ENCODE results near the gene ZDHHC5.
"Not testable (repeated sequence)": the region's sequence is repeated elsewhere in the genome, so short reads cannot be mapped to it uniquely, and the experiment has no call there.

ZDHHC5 gene

DNA sequence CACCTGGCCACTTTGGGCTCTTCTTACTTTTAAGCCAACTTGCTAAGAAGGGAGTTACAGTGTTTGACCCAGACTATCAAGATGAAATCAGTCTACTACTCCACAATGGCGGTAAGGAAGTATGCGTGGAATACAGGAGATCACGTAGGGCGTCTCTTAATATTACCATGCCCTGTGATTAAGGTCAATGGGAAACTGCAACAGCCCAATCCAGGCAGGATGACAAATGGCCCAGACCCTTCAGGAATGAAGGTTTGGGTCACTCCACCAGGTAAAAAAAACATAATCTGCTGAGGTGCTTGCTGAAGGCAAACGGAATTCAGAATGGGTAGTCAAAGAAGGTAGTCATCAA is 17.2 kb upstream of the ZDHHC5 start:
- H3K4me1 ChIP-seq (ENCODE audit: control insufficient read depth in 2 of 2, insufficient read depth in 2 of 2, low read length in 2 of 2): peaks cover under 1 to 18% of the 10 kb centered on the region in 2 donors
- no peak overlapping the region for H3K27ac ChIP-seq (ENCODE audit: low read depth in 2 of 2, low read length in 2 of 2)
- H3K4me3 ChIP-seq (ENCODE audit: low read length in 2 of 2): no peak overlapping the region
- H3K9ac ChIP-seq (ENCODE audit: low read depth in 1 of 2, low read length in 2 of 2): no peak overlapping the region
- peaks cover 33 to 37% of the 10 kb centered on the region in 2 donors for H3K27me3 ChIP-seq (ENCODE audit: control insufficient read depth in 2 of 2, insufficient read depth in 2 of 2, low read length in 2 of 2)
- H3K9me3 ChIP-seq (ENCODE audit: control insufficient read depth in 2 of 2, low read length in 2 of 2): no peaks in the 10 kb centered on the region
- no peaks in the 10 kb centered on the region for H3K36me3 ChIP-seq (ENCODE audit: control insufficient read depth in 2 of 2, insufficient read depth in 2 of 2, low read length in 2 of 2)

DNA sequence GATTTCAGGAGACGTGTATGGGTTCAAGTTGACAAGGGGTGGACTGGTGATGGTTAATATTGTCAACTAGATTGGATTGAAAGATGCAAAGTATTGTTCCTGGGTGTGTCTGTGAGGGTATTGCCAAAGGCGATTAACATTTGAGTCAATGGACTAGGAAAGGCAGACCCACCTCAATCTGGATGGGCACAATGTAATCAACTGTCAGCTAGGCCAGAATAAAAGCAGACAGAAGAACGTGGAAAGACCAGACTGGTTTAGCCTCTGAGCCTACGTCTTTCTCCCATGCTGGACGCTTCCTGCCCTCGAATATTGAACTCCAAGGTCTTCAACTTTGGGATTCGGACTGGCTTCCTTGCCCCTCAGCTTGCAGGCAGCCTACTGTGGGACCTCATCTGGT is 16.5 kb upstream of the ZDHHC5 start:
- Histone ChIP-seq H3K27me3 (ENCODE audit: control insufficient read depth in 2 of 2, insufficient read depth in 2 of 2, low read length in 2 of 2) (peaks cover 30 to 33% of the 10 kb centered on the region in 2 donors), H3K9me3 (ENCODE audit: control insufficient read depth in 2 of 2, low read length in 2 of 2) (no peaks in the 10 kb centered on the region), H3K9ac (ENCODE audit: low read depth in 1 of 2, low read length in 2 of 2) (no peak overlapping the region), H3K4me1 (ENCODE audit: control insufficient read depth in 2 of 2, insufficient read depth in 2 of 2, low read length in 2 of 2) (peaks cover 2 to 15% of the 10 kb centered on the region in 2 donors), H3K36me3 (ENCODE audit: control insufficient read depth in 2 of 2, insufficient read depth in 2 of 2, low read length in 2 of 2) (no peaks in the 10 kb centered on the region), H3K4me3 (ENCODE audit: low read length in 2 of 2) (no peak overlapping the region), H3K27ac (ENCODE audit: low read depth in 2 of 2, low read length in 2 of 2) (no peak overlapping the region)

GRCh38 chr11:57652230-57652629 is 15.7 kb upstream of the ZDHHC5 start:
- not testable (repeated sequence) for H3K36me3 ChIP-seq (ENCODE audit: control insufficient read depth in 2 of 2, insufficient read depth in 2 of 2, low read length in 2 of 2); H3K9me3 ChIP-seq (ENCODE audit: control insufficient read depth in 2 of 2, low read length in 2 of 2); H3K4me3 ChIP-seq (ENCODE audit: low read length in 2 of 2); H3K27ac ChIP-seq (ENCODE audit: low read depth in 2 of 2, low read length in 2 of 2); H3K9ac ChIP-seq (ENCODE audit: low read depth in 1 of 2, low read length in 2 of 2)
- H3K27me3 ChIP-seq (ENCODE audit: control insufficient read depth in 2 of 2, insufficient read depth in 2 of 2, low read length in 2 of 2): peaks cover 22 to 24% of the 10 kb centered on the region in 2 donors
- peaks cover 8 to 18% of the 10 kb centered on the region in 2 donors for H3K4me1 ChIP-seq (ENCODE audit: control insufficient read depth in 2 of 2, insufficient read depth in 2 of 2, low read length in 2 of 2)

- no peak overlapping the region for H3K4me3 ChIP-seq (ENCODE audit: low read length in 2 of 2)
- peaks cover 18 to 20% of the 10 kb centered on the region in 2 donors for H3K27me3 ChIP-seq (ENCODE audit: control insufficient read depth in 2 of 2, insufficient read depth in 2 of 2, low read length in 2 of 2)
- H3K27ac ChIP-seq (ENCODE audit: low read depth in 2 of 2, low read length in 2 of 2): no peak overlapping the region
- H3K9ac ChIP-seq (ENCODE audit: low read depth in 1 of 2, low read length in 2 of 2): no peak overlapping the region
- H3K9me3 ChIP-seq (ENCODE audit: control insufficient read depth in 2 of 2, low read length in 2 of 2): no peaks in the 10 kb centered on the region
- peaks cover 8 to 18% of the 10 kb centered on the region in 2 donors for H3K4me1 ChIP-seq (ENCODE audit: control insufficient read depth in 2 of 2, insufficient read depth in 2 of 2, low read length in 2 of 2)
- H3K36me3 ChIP-seq (ENCODE audit: control insufficient read depth in 2 of 2, insufficient read depth in 2 of 2, low read length in 2 of 2): no peaks in the 10 kb centered on the region
These were observed 15.3 kb upstream of the ZDHHC5 start for GRCh38 chr11:57652662-57653061.

GRCh38 chr11:57653163-57653562 is 14.8 kb upstream of the ZDHHC5 start:
- Histone ChIP-seq H3K36me3 (ENCODE audit: control insufficient read depth in 2 of 2, insufficient read depth in 2 of 2, low read length in 2 of 2) (no peaks in the 10 kb centered on the region), H3K4me3 (ENCODE audit: low read length in 2 of 2) (no peak overlapping the region), H3K27ac (ENCODE audit: low read depth in 2 of 2, low read length in 2 of 2) (no peak overlapping the region), H3K9ac (ENCODE audit: low read depth in 1 of 2, low read length in 2 of 2) (no peak overlapping the region), H3K9me3 (ENCODE audit: control insufficient read depth in 2 of 2, low read length in 2 of 2) (no peaks in the 10 kb centered on the region), H3K4me1 (ENCODE audit: control insufficient read depth in 2 of 2, insufficient read depth in 2 of 2, low read length in 2 of 2) (peaks cover 11 to 19% of the 10 kb centered on the region in 2 donors), H3K27me3 (ENCODE audit: control insufficient read depth in 2 of 2, insufficient read depth in 2 of 2, low read length in 2 of 2) (peaks cover 13 to 17% of the 10 kb centered on the region in 2 donors)

GRCh38 chr11:57656885-57657193 is 11.1 kb upstream of the ZDHHC5 start:
- Histone ChIP-seq H3K4me3 (ENCODE audit: low read length in 2 of 2) (peak overlapping the region; percentile 94 to 99), H3K4me1 (ENCODE audit: control insufficient read depth in 2 of 2, insufficient read depth in 2 of 2, low read length in 2 of 2) (peaks cover 12 to 14% of the 10 kb centered on the region in 2 donors), H3K27ac (ENCODE audit: low read depth in 2 of 2, low read length in 2 of 2) (peak overlapping the region; percentile 83 to 90), H3K9me3 (ENCODE audit: control insufficient read depth in 2 of 2, low read length in 2 of 2) (no peaks in the 10 kb centered on the region), H3K27me3 (ENCODE audit: control insufficient read depth in 2 of 2, insufficient read depth in 2 of 2, low read length in 2 of 2) (no peaks in the 10 kb centered on the region), H3K36me3 (ENCODE audit: control insufficient read depth in 2 of 2, insufficient read depth in 2 of 2, low read length in 2 of 2) (peaks cover 19 to 24% of the 10 kb centered on the region in 2 donors), H3K9ac (ENCODE audit: low read depth in 1 of 2, low read length in 2 of 2) (peak overlapping the region; percentile 87 to 88)

GRCh38 chr11:57657194-57658022 is 10.5 kb upstream of the ZDHHC5 start, which contains the start of gene CLP1:
TSS of gene CLP1 (plus strand) at chr11:57657762. CDS start at chr11:57659477, 1,715 bp downstream.
- no peaks in the 10 kb centered on the region for H3K9me3 ChIP-seq (ENCODE audit: control insufficient read depth in 2 of 2, low read length in 2 of 2)
- H3K4me1 ChIP-seq (ENCODE audit: control insufficient read depth in 2 of 2, insufficient read depth in 2 of 2, low read length in 2 of 2): peaks cover 12 to 14% of the 10 kb centered on the region in 2 donors
- no peaks in the 10 kb centered on the region for H3K27me3 ChIP-seq (ENCODE audit: control insufficient read depth in 2 of 2, insufficient read depth in 2 of 2, low read length in 2 of 2)
- H3K27ac ChIP-seq (ENCODE audit: low read depth in 2 of 2, low read length in 2 of 2): peak within 1 kb of the TSS; percentile 83 to 90
- peak within 1 kb of the TSS; percentile 94 to 99 for H3K4me3 ChIP-seq (ENCODE audit: low read length in 2 of 2)
- peaks cover 20 to 27% of the 10 kb centered on the region in 2 donors for H3K36me3 ChIP-seq (ENCODE audit: control insufficient read depth in 2 of 2, insufficient read depth in 2 of 2, low read length in 2 of 2)
- peak within 1 kb of the TSS; percentile 87 to 88 for H3K9ac ChIP-seq (ENCODE audit: low read depth in 1 of 2, low read length in 2 of 2)

- H3K4me3 ChIP-seq (ENCODE audit: low read length in 2 of 2): peak overlapping the region; percentile 94 to 99
- peaks cover 12 to 14% of the 10 kb centered on the region in 2 donors for H3K4me1 ChIP-seq (ENCODE audit: control insufficient read depth in 2 of 2, insufficient read depth in 2 of 2, low read length in 2 of 2)
- H3K36me3 ChIP-seq (ENCODE audit: control insufficient read depth in 2 of 2, insufficient read depth in 2 of 2, low read length in 2 of 2): peaks cover 25 to 30% of the 10 kb centered on the region in 2 donors
- peak overlapping the region; percentile 20 to 68 for H3K27ac ChIP-seq (ENCODE audit: low read depth in 2 of 2, low read length in 2 of 2)
- no peaks in the 10 kb centered on the region for H3K27me3 ChIP-seq (ENCODE audit: control insufficient read depth in 2 of 2, insufficient read depth in 2 of 2, low read length in 2 of 2)
- H3K9ac ChIP-seq (ENCODE audit: low read depth in 1 of 2, low read length in 2 of 2): peak overlapping the region; percentile 67 to 84
- no peaks in the 10 kb centered on the region for H3K9me3 ChIP-seq (ENCODE audit: control insufficient read depth in 2 of 2, low read length in 2 of 2)
These were observed 9.9 kb upstream of the ZDHHC5 start for GRCh38 chr11:57658023-57658361.

DNA sequence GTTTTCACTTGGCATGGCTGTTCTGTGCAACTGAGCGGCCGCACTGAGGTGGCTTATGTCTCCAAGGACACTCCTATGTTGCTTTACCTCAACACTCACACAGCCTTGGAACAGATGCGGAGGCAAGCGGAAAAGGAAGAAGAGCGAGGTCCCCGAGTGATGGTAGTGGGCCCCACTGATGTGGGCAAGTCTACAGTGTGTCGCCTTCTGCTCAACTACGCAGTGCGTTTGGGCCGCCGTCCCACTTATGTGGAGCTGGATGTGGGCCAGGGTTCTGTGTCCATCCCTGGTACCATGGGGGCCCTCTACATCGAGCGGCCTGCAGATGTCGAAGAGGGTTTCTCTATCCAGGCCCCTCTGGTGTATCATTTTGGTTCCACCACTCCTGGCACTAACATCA is 8.2 kb upstream of the ZDHHC5 start:
- H3K4me1 ChIP-seq (ENCODE audit: control insufficient read depth in 2 of 2, insufficient read depth in 2 of 2, low read length in 2 of 2): peaks cover 12 to 14% of the 10 kb centered on the region in 2 donors
- H3K27me3 ChIP-seq (ENCODE audit: control insufficient read depth in 2 of 2, insufficient read depth in 2 of 2, low read length in 2 of 2): no peaks in the 10 kb centered on the region
- peaks cover 25 to 30% of the 10 kb centered on the region in 2 donors for H3K36me3 ChIP-seq (ENCODE audit: control insufficient read depth in 2 of 2, insufficient read depth in 2 of 2, low read length in 2 of 2)
- H3K9ac ChIP-seq (ENCODE audit: low read depth in 1 of 2, low read length in 2 of 2): no peak overlapping the region
- no peak overlapping the region for H3K27ac ChIP-seq (ENCODE audit: low read depth in 2 of 2, low read length in 2 of 2)
- H3K4me3 ChIP-seq (ENCODE audit: low read length in 2 of 2): no peak overlapping the region
- no peaks in the 10 kb centered on the region for H3K9me3 ChIP-seq (ENCODE audit: control insufficient read depth in 2 of 2, low read length in 2 of 2)

- H3K36me3 ChIP-seq (ENCODE audit: control insufficient read depth in 2 of 2, insufficient read depth in 2 of 2, low read length in 2 of 2): peaks cover 25 to 30% of the 10 kb centered on the region in 2 donors
- H3K4me1 ChIP-seq (ENCODE audit: control insufficient read depth in 2 of 2, insufficient read depth in 2 of 2, low read length in 2 of 2): peaks cover 8 to 11% of the 10 kb centered on the region in 2 donors
- H3K9me3 ChIP-seq (ENCODE audit: control insufficient read depth in 2 of 2, low read length in 2 of 2): no peaks in the 10 kb centered on the region
- H3K27me3 ChIP-seq (ENCODE audit: control insufficient read depth in 2 of 2, insufficient read depth in 2 of 2, low read length in 2 of 2): no peaks in the 10 kb centered on the region
- no peak overlapping the region for H3K4me3 ChIP-seq (ENCODE audit: low read length in 2 of 2)
- no peak overlapping the region for H3K9ac ChIP-seq (ENCODE audit: low read depth in 1 of 2, low read length in 2 of 2)
- no peak overlapping the region for H3K27ac ChIP-seq (ENCODE audit: low read depth in 2 of 2, low read length in 2 of 2)
These were observed 5.0 kb upstream of the ZDHHC5 start for GRCh38 chr11:57662893-57663292.

Measured in mucosa of rectum (tissue), 2 donors.